ENCODE results near the gene SNX27. TPM values are rescaled to one million over a fixed set of nuclear protein-coding genes. Genes with fewer than 3 reads are reported as not detected.

Gene SNX27
- total RNA-seq, 1 experiment from 2014 or later: 56.0 TPM

DNA sequence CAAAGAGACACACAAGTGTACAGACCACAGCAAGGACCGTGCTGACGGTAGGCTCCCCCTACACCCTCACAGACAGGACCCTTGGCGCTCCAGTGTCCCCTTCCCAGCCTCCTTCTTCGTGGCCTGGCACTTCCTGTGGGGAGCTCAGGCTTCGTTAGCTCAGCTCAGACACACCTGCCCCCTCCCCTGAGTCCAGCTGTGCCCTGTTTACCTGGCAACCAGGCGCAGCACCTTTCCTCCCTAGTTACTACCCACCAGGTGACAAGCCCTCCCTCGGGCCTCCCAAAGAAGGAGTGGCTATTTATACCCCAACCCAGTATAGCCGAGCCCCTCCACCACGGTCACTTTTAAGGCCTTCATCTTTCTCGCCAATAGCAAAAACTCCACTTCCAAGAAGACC, 100.1 kb downstream of the SNX27 start:
- TF ChIP-seq, protein P1, sequence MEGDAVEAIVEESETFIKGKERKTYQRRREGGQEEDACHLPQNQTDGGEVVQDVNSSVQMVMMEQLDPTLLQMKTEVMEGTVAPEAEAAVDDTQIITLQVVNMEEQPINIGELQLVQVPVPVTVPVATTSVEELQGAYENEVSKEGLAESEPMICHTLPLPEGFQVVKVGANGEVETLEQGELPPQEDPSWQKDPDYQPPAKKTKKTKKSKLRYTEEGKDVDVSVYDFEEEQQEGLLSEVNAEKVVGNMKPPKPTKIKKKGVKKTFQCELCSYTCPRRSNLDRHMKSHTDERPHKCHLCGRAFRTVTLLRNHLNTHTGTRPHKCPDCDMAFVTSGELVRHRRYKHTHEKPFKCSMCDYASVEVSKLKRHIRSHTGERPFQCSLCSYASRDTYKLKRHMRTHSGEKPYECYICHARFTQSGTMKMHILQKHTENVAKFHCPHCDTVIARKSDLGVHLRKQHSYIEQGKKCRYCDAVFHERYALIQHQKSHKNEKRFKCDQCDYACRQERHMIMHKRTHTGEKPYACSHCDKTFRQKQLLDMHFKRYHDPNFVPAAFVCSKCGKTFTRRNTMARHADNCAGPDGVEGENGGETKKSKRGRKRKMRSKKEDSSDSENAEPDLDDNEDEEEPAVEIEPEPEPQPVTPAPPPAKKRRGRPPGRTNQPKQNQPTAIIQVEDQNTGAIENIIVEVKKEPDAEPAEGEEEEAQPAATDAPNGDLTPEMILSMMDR (IDR thresholded peaks at IDR 0.05): no peak
- TF ChIP-seq JUN (CRISPR knock-in tag; IDR thresholded peaks at IDR 0.05): no peak
- TF ChIP-seq EMX1 (CRISPR knock-in tag; IDR thresholded peaks at IDR 0.05): no peak
- TF ChIP-seq, protein P2, sequence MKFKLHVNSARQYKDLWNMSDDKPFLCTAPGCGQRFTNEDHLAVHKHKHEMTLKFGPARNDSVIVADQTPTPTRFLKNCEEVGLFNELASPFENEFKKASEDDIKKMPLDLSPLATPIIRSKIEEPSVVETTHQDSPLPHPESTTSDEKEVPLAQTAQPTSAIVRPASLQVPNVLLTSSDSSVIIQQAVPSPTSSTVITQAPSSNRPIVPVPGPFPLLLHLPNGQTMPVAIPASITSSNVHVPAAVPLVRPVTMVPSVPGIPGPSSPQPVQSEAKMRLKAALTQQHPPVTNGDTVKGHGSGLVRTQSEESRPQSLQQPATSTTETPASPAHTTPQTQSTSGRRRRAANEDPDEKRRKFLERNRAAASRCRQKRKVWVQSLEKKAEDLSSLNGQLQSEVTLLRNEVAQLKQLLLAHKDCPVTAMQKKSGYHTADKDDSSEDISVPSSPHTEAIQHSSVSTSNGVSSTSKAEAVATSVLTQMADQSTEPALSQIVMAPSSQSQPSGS (CRISPR knock-in tag; IDR thresholded peaks at IDR 0.05; ENCODE audit: borderline replicate concordance, low read depth): no peak
- TF ChIP-seq, protein P3, sequence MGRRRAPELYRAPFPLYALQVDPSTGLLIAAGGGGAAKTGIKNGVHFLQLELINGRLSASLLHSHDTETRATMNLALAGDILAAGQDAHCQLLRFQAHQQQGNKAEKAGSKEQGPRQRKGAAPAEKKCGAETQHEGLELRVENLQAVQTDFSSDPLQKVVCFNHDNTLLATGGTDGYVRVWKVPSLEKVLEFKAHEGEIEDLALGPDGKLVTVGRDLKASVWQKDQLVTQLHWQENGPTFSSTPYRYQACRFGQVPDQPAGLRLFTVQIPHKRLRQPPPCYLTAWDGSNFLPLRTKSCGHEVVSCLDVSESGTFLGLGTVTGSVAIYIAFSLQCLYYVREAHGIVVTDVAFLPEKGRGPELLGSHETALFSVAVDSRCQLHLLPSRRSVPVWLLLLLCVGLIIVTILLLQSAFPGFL (CRISPR knock-in tag; IDR thresholded peaks at IDR 0.05; ENCODE audit: borderline replicate concordance): no peak
- no peak for TF ChIP-seq TP53 (CRISPR knock-in tag; IDR thresholded peaks at IDR 0.05)
- TF ChIP-seq ETV6 (CRISPR knock-in tag; IDR thresholded peaks at IDR 0.05): no peak
- TF ChIP-seq, protein P4, sequence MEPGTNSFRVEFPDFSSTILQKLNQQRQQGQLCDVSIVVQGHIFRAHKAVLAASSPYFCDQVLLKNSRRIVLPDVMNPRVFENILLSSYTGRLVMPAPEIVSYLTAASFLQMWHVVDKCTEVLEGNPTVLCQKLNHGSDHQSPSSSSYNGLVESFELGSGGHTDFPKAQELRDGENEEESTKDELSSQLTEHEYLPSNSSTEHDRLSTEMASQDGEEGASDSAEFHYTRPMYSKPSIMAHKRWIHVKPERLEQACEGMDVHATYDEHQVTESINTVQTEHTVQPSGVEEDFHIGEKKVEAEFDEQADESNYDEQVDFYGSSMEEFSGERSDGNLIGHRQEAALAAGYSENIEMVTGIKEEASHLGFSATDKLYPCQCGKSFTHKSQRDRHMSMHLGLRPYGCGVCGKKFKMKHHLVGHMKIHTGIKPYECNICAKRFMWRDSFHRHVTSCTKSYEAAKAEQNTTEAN (CRISPR knock-in tag; IDR thresholded peaks at IDR 0.05): no peak
- TF ChIP-seq ZNF423 (CRISPR knock-in tag; IDR thresholded peaks at IDR 0.05): no peak
- TF ChIP-seq, protein P5, sequence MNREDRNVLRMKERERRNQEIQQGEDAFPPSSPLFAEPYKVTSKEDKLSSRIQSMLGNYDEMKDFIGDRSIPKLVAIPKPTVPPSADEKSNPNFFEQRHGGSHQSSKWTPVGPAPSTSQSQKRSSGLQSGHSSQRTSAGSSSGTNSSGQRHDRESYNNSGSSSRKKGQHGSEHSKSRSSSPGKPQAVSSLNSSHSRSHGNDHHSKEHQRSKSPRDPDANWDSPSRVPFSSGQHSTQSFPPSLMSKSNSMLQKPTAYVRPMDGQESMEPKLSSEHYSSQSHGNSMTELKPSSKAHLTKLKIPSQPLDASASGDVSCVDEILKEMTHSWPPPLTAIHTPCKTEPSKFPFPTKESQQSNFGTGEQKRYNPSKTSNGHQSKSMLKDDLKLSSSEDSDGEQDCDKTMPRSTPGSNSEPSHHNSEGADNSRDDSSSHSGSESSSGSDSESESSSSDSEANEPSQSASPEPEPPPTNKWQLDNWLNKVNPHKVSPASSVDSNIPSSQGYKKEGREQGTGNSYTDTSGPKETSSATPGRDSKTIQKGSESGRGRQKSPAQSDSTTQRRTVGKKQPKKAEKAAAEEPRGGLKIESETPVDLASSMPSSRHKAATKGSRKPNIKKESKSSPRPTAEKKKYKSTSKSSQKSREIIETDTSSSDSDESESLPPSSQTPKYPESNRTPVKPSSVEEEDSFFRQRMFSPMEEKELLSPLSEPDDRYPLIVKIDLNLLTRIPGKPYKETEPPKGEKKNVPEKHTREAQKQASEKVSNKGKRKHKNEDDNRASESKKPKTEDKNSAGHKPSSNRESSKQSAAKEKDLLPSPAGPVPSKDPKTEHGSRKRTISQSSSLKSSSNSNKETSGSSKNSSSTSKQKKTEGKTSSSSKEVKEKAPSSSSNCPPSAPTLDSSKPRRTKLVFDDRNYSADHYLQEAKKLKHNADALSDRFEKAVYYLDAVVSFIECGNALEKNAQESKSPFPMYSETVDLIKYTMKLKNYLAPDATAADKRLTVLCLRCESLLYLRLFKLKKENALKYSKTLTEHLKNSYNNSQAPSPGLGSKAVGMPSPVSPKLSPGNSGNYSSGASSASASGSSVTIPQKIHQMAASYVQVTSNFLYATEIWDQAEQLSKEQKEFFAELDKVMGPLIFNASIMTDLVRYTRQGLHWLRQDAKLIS (CRISPR knock-in tag; IDR thresholded peaks at IDR 0.05; ENCODE audit: borderline replicate concordance): no peak
- no peak for TF ChIP-seq SMAD4 (CRISPR knock-in tag; IDR thresholded peaks at IDR 0.05)
- TF ChIP-seq, protein P6, sequence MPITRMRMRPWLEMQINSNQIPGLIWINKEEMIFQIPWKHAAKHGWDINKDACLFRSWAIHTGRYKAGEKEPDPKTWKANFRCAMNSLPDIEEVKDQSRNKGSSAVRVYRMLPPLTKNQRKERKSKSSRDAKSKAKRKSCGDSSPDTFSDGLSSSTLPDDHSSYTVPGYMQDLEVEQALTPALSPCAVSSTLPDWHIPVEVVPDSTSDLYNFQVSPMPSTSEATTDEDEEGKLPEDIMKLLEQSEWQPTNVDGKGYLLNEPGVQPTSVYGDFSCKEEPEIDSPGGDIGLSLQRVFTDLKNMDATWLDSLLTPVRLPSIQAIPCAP (CRISPR knock-in tag; IDR thresholded peaks at IDR 0.05): no peak
- no peak for TF ChIP-seq GTF2I (CRISPR knock-in tag; conservative IDR thresholded peaks at IDR 0.05)
- TF ChIP-seq, protein P7, sequence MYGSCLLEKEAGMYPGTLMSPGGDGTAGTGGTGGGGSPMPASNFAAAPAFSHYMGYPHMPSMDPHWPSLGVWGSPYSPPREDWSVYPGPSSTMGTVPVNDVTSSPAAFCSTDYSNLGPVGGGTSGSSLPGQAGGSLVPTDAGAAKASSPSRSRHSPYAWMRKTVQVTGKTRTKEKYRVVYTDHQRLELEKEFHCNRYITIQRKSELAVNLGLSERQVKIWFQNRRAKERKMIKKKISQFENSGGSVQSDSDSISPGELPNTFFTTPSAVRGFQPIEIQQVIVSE (CRISPR knock-in tag; IDR thresholded peaks at IDR 0.05; ENCODE audit: borderline replicate concordance): no peak
- TF ChIP-seq TEAD4 (CRISPR knock-in tag; IDR thresholded peaks at IDR 0.05): no peak
- TF ChIP-seq, protein P8, sequence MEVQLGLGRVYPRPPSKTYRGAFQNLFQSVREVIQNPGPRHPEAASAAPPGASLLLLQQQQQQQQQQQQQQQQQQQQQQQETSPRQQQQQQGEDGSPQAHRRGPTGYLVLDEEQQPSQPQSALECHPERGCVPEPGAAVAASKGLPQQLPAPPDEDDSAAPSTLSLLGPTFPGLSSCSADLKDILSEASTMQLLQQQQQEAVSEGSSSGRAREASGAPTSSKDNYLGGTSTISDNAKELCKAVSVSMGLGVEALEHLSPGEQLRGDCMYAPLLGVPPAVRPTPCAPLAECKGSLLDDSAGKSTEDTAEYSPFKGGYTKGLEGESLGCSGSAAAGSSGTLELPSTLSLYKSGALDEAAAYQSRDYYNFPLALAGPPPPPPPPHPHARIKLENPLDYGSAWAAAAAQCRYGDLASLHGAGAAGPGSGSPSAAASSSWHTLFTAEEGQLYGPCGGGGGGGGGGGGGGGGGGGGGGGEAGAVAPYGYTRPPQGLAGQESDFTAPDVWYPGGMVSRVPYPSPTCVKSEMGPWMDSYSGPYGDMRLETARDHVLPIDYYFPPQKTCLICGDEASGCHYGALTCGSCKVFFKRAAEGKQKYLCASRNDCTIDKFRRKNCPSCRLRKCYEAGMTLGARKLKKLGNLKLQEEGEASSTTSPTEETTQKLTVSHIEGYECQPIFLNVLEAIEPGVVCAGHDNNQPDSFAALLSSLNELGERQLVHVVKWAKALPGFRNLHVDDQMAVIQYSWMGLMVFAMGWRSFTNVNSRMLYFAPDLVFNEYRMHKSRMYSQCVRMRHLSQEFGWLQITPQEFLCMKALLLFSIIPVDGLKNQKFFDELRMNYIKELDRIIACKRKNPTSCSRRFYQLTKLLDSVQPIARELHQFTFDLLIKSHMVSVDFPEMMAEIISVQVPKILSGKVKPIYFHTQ (CRISPR knock-in tag; IDR thresholded peaks at IDR 0.05): no peak
- TF ChIP-seq CREM (CRISPR knock-in tag; IDR thresholded peaks at IDR 0.05): no peak
- ATAC-seq (no peak), DNase-seq (ENCODE audit: low spot score) (no peak)
- ChIA-PET CTCF (interaction anchor here (0.6 to 1.1 kb wide), 2 partner anchors 9 to 125 kb away, joined by 3 to 4 read pairs; partner anchors contain the start of gene RIIAD1), POLR2A (no interaction called here)
- peaks cover 15% of the 10 kb centered on the region for H3K27me3 Mint-ChIP-seq (ENCODE audit: low read depth)
- no peak overlapping the region for H3K27ac Mint-ChIP-seq
- peaks cover 14% of the 10 kb centered on the region for H3K4me1 Mint-ChIP-seq
- no peak overlapping the region for H3K4me3 Mint-ChIP-seq
- H3K36me3 Mint-ChIP-seq: no peaks in the 10 kb centered on the region
- H3K9me3 Mint-ChIP-seq: no peaks in the 10 kb centered on the region

Measured in WTC11 (cell line).